ENCODE results near the gene RAET1L.
"Not testable (repeated sequence)": the region's sequence is repeated elsewhere in the genome, so short reads cannot be mapped to it uniquely, and the experiment has no call there.

Gene RAET1L, protein sequence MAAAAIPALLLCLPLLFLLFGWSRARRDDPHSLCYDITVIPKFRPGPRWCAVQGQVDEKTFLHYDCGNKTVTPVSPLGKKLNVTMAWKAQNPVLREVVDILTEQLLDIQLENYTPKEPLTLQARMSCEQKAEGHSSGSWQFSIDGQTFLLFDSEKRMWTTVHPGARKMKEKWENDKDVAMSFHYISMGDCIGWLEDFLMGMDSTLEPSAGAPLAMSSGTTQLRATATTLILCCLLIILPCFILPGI

DNA sequence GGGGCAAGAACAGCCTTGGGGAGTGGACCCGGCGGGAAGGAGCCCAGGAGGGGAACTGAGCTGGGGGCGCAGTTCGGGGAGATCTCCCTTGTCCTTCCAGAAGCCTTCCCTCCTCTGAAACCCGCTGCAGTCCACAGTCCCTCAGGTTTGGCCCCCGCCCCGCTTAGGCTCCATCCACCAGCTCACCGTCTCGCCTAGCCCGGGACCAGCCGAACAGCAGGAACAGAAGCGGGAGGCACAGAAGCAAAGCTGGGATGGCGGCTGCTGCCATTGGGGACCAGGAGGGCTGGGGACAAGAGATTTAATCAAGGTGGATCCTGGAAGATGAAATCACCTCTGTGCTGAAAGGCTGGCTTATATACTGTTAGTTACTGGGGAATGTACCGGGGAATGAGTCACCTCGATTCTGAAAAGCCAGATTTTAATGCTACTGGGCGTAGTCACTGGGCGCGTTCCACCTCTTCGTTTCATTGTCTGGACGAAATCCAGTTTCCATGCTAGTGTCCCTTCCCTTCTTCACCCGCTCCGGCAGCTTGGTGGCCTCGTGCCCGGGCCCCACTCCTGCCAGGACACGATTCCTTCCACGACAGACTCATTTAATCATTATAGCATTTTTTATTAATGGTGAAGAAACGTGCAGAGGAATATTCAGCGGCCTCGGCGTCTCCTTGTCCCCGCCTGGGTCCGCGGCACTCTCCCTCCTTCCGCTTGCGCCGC lies at the start of gene RAET1L:
TSS of gene RAET1L (minus strand) at position 332 of the 717 bp plus-strand sequence. CDS start at position 271, 61 bp downstream.
- H3K27me3 ChIP-seq (ENCODE audit: control insufficient read depth in 2 of 2, insufficient read depth in 2 of 2, low read length in 2 of 2), result peaks cover 24 to 33% of the 10 kb centered on the region in 2 donors
- peak within 1 kb of the TSS; percentile 40 to 41 for H3K4me3 ChIP-seq (ENCODE audit: low read length in 2 of 2)
- H3K27ac ChIP-seq (ENCODE audit: low read depth in 2 of 2, low read length in 2 of 2), result no peak within 1 kb of the TSS
- peak within 1 kb of the TSS in 1 of 2 donors; percentile 37 for H3K9ac ChIP-seq (ENCODE audit: low read depth in 1 of 2, low read length in 2 of 2)
- H3K4me1 ChIP-seq (ENCODE audit: control insufficient read depth in 2 of 2, insufficient read depth in 2 of 2, low read length in 2 of 2), result peaks cover 10 to 15% of the 10 kb centered on the region in 2 donors
- no peaks in the 10 kb centered on the region for H3K9me3 ChIP-seq (ENCODE audit: control insufficient read depth in 2 of 2, low read length in 2 of 2)
- no peaks in the 10 kb centered on the region for H3K36me3 ChIP-seq (ENCODE audit: control insufficient read depth in 2 of 2, insufficient read depth in 2 of 2, low read length in 2 of 2)

DNA sequence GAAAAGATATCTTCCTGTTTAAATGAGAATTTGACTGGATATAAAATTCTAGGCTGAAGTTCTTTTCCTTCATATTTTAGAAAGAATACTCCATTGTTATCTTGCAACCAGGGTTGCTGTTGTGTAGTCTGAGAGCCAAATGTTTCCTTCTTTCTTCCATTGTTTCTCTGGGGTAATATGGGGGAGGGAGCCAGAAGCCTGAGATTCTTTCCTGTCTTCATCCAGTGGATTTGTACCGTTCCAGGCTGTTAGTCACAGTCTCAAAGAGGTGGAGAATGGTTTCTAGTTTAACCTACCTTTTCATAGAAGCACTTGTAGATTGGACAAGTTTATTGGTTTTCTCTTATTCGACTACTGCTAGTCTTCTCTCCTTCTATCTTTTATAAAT lies 49.7 kb upstream of the RAET1L start:
- Histone ChIP-seq H3K4me3 (ENCODE audit: low read length in 2 of 2) (no peak overlapping the region), H3K27ac (ENCODE audit: low read depth in 2 of 2, low read length in 2 of 2) (no peak overlapping the region), H3K4me1 (ENCODE audit: control insufficient read depth in 2 of 2, insufficient read depth in 2 of 2, low read length in 2 of 2) (peaks cover 2 to 9% of the 10 kb centered on the region in 2 donors), H3K9ac (ENCODE audit: low read depth in 1 of 2, low read length in 2 of 2) (no peak overlapping the region), H3K27me3 (ENCODE audit: control insufficient read depth in 2 of 2, insufficient read depth in 2 of 2, low read length in 2 of 2) (no peaks in the 10 kb centered on the region), H3K36me3 (ENCODE audit: control insufficient read depth in 2 of 2, insufficient read depth in 2 of 2, low read length in 2 of 2) (no peaks in the 10 kb centered on the region), H3K9me3 (ENCODE audit: control insufficient read depth in 2 of 2, low read length in 2 of 2) (no peaks in the 10 kb centered on the region)

DNA sequence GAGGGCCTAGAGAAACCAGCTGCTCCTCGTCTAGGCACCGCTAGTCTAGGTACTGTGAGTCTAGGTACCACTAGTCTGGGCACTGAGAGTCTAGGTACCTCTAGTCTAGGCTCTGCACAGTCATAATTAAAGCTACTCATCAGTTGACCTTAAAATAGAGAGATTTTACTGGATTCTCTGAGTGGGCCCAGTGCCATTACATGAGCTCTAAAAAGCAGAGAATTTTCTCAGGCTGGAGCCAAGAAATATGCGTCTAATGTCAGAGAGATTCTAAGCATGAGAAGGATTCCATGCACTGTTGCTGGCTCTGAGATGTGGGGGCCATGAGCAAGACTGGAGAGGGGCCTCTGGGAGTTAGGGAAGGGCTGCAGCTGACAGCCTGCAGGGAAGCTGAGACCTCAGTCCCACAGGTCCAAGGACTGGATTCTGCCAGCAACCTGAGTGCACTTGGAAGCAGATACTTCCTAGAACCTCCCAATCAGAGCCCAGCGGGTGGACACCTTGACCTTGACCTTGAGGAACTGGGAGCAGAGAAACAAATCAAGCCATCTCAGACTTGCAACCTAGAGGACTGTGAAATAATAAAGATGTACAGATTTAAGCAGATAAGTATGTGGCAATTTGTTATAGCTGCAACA lies 49.2 kb upstream of the RAET1L start:
- H3K9me3 ChIP-seq (ENCODE audit: control insufficient read depth in 2 of 2, low read length in 2 of 2); H3K4me3 ChIP-seq (ENCODE audit: low read length in 2 of 2); H3K4me1 ChIP-seq (ENCODE audit: control insufficient read depth in 2 of 2, insufficient read depth in 2 of 2, low read length in 2 of 2); H3K27me3 ChIP-seq (ENCODE audit: control insufficient read depth in 2 of 2, insufficient read depth in 2 of 2, low read length in 2 of 2); H3K36me3 ChIP-seq (ENCODE audit: control insufficient read depth in 2 of 2, insufficient read depth in 2 of 2, low read length in 2 of 2); H3K27ac ChIP-seq (ENCODE audit: low read depth in 2 of 2, low read length in 2 of 2); H3K9ac ChIP-seq (ENCODE audit: low read depth in 1 of 2, low read length in 2 of 2): not testable (repeated sequence)

DNA sequence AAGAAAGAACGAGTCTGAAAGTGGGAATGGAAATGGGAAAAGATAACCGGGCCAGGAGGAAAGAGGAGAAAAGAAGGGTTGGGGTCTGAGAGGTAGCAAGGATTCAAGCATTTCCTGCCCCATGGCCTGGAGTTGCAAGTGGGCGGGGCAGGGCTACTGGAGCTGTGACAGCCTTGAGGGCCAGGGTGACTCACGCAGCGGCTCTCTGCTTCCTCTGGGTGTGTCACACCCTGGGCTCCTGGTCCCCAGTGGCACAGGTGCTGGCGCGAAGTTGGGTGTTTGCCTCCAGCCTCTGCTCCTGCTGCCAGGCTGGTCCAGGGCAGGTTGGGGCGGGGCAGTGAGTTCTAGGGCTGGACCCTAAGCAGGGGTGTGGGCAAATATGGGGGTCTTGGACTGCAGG lies 46.9 kb upstream of the RAET1L start:
- no peak overlapping the region for H3K4me3 ChIP-seq (ENCODE audit: low read length in 2 of 2)
- peak overlapping the region; percentile 43 to 67 for H3K27ac ChIP-seq (ENCODE audit: low read depth in 2 of 2, low read length in 2 of 2)
- H3K27me3 ChIP-seq (ENCODE audit: control insufficient read depth in 2 of 2, insufficient read depth in 2 of 2, low read length in 2 of 2), result no peaks in the 10 kb centered on the region
- H3K4me1 ChIP-seq (ENCODE audit: control insufficient read depth in 2 of 2, insufficient read depth in 2 of 2, low read length in 2 of 2), result peaks cover 8 to 13% of the 10 kb centered on the region in 2 donors
- H3K36me3 ChIP-seq (ENCODE audit: control insufficient read depth in 2 of 2, insufficient read depth in 2 of 2, low read length in 2 of 2), result no peaks in the 10 kb centered on the region
- H3K9ac ChIP-seq (ENCODE audit: low read depth in 1 of 2, low read length in 2 of 2), result peak overlapping the region in 1 of 2 donors; percentile 42
- H3K9me3 ChIP-seq (ENCODE audit: control insufficient read depth in 2 of 2, low read length in 2 of 2), result no peaks in the 10 kb centered on the region

DNA sequence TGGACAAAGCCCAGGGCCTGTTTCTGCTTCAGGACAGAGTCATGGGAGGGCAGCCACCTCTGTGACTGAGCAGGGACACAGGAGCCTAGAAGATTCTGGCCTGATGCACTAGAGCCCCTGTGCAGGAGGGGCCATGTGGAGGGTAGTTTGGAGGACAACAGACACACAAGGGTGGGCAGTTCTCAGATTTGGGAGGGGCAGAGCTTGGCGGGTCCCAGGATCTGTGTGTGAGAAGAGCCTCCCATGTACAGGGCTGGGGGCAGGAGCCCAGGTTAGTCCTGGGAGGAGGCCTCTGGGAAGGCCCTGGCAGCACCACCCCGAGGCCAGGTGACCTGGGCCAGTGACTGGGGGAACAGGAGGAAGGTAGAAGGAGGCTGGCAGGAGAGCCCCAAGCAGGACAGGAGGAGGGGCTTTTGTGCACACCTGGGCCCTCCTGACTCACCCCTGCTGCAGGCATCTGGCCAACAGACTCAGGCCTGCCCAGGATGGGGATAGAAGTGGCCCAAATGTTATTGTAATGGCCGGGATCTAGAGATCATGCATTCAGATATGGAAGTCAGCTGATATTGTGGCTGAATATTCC lies 45.0 kb upstream of the RAET1L start:
- no peaks in the 10 kb centered on the region for H3K36me3 ChIP-seq (ENCODE audit: control insufficient read depth in 2 of 2, insufficient read depth in 2 of 2, low read length in 2 of 2)
- H3K4me1 ChIP-seq (ENCODE audit: control insufficient read depth in 2 of 2, insufficient read depth in 2 of 2, low read length in 2 of 2), result peaks cover 8 to 13% of the 10 kb centered on the region in 2 donors
- H3K4me3 ChIP-seq (ENCODE audit: low read length in 2 of 2), result no peak overlapping the region
- H3K9me3 ChIP-seq (ENCODE audit: control insufficient read depth in 2 of 2, low read length in 2 of 2), result no peaks in the 10 kb centered on the region
- no peak overlapping the region for H3K9ac ChIP-seq (ENCODE audit: low read depth in 1 of 2, low read length in 2 of 2)
- no peak overlapping the region for H3K27ac ChIP-seq (ENCODE audit: low read depth in 2 of 2, low read length in 2 of 2)
- no peaks in the 10 kb centered on the region for H3K27me3 ChIP-seq (ENCODE audit: control insufficient read depth in 2 of 2, insufficient read depth in 2 of 2, low read length in 2 of 2)

DNA sequence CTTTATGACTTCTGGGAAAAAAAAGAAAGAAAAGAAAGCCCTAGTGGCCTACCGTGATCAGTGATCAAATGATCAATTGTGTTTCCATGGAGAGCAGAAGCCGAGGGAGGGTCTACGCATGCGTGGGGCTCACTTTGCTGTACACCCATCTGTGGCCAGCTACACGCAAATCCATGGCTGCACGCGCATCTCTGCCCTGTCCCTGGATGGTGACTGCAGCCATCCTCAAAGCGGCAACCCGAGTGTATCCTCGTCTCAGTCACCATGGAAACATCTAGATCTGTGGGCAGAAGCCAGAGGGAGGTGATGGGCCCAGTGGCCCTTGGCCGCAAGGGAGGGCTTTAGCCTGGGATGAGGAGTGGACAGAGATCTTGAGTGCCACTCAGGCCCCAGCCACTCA lies 44.4 kb upstream of the RAET1L start:
- H3K36me3 ChIP-seq (ENCODE audit: control insufficient read depth in 2 of 2, insufficient read depth in 2 of 2, low read length in 2 of 2), result no peaks in the 10 kb centered on the region
- peak overlapping the region; percentile 26 to 67 for H3K9ac ChIP-seq (ENCODE audit: low read depth in 1 of 2, low read length in 2 of 2)
- no peak overlapping the region for H3K27ac ChIP-seq (ENCODE audit: low read depth in 2 of 2, low read length in 2 of 2)
- H3K4me1 ChIP-seq (ENCODE audit: control insufficient read depth in 2 of 2, insufficient read depth in 2 of 2, low read length in 2 of 2), result peaks cover 8 to 13% of the 10 kb centered on the region in 2 donors
- no peaks in the 10 kb centered on the region for H3K27me3 ChIP-seq (ENCODE audit: control insufficient read depth in 2 of 2, insufficient read depth in 2 of 2, low read length in 2 of 2)
- H3K4me3 ChIP-seq (ENCODE audit: low read length in 2 of 2), result peak overlapping the region; percentile 28 to 69
- no peaks in the 10 kb centered on the region for H3K9me3 ChIP-seq (ENCODE audit: control insufficient read depth in 2 of 2, low read length in 2 of 2)

DNA sequence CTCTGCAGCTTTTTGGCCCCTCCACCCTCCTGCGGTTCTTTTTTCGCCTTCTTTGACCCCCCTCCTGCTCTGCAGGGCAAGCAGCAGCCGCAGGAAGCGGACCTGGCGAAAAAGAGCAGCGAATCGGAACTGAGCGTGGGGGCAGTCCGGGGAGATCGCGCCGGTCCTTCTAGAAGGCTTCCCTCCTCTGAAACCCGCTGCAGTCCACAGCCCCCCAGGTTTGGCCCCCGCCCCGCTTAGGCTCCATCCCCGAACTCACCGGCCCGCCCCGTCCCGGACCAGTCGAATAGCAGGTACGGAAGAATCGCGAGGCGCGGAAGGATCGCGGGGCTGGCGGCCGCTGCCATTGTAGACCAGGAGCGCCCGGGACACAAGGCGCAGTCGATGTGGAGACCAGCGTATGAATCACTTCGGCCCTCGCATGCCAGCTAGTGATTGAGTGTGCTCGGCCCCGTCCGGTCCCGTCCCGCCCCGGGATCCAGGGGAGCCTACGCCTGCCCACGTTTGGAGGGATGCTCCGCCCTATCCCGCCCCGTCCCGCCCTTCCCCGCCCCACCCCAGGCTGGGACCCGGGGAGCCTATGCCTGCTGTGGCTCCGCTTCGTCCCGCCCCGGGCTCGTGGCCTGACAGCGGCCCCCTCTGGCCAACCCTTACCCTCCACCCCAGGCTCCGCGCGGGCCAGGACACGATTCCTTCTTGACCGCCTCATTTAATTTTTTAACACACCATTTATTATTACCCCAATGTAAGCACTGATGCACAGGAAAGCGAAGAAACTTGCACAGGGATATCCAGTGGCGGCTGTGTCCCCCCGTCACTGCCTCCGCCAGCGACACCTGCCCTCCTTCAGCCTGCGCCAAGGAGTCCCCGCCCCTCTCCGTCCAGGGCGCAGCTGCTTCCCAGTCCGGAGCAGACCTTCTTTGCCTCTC lies 43.7 kb upstream of the RAET1L start, which contains the start of gene ULBP3:
TSS of gene ULBP3 (minus strand) at position 402 of the 929 bp plus-strand sequence. CDS start at position 347, 55 bp downstream.
- peaks cover 0 to 2% of the 10 kb centered on the region in 2 donors for H3K27me3 ChIP-seq (ENCODE audit: control insufficient read depth in 2 of 2, insufficient read depth in 2 of 2, low read length in 2 of 2)
- H3K9ac ChIP-seq (ENCODE audit: low read depth in 1 of 2, low read length in 2 of 2), result peak within 1 kb of the TSS; percentile 63 to 67
- H3K36me3 ChIP-seq (ENCODE audit: control insufficient read depth in 2 of 2, insufficient read depth in 2 of 2, low read length in 2 of 2), result no peaks in the 10 kb centered on the region
- H3K9me3 ChIP-seq (ENCODE audit: control insufficient read depth in 2 of 2, low read length in 2 of 2), result no peaks in the 10 kb centered on the region
- peaks cover 8 to 13% of the 10 kb centered on the region in 2 donors for H3K4me1 ChIP-seq (ENCODE audit: control insufficient read depth in 2 of 2, insufficient read depth in 2 of 2, low read length in 2 of 2)
- peak within 1 kb of the TSS; percentile 56 to 63 for H3K27ac ChIP-seq (ENCODE audit: low read depth in 2 of 2, low read length in 2 of 2)
- peak within 1 kb of the TSS; percentile 71 for H3K4me3 ChIP-seq (ENCODE audit: low read length in 2 of 2)

DNA sequence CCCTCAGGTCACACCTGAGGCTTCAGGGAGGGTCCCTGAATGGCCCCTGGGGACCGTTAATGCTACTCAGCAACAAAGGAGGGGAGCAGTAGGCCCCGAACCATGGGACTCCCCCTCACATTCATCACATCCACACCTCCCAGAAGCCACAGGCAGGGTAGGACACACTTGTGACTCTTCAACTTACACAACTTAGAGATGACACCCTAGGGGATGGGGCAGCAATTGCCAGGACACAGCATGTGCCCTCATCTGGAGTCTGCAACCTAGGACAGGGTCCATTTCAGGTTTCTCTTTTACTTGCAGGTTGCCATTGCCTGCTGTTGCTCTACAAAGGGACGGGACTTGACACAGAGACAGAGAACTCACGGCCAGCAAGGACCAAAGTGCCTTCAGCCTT lies 42.8 kb upstream of the RAET1L start:
- H3K36me3 ChIP-seq (ENCODE audit: control insufficient read depth in 2 of 2, insufficient read depth in 2 of 2, low read length in 2 of 2), result no peaks in the 10 kb centered on the region
- H3K9ac ChIP-seq (ENCODE audit: low read depth in 1 of 2, low read length in 2 of 2), result no peak overlapping the region
- H3K4me1 ChIP-seq (ENCODE audit: control insufficient read depth in 2 of 2, insufficient read depth in 2 of 2, low read length in 2 of 2), result peaks cover 8 to 13% of the 10 kb centered on the region in 2 donors
- H3K4me3 ChIP-seq (ENCODE audit: low read length in 2 of 2), result peak overlapping the region in 1 of 2 donors; percentile 71
- H3K27me3 ChIP-seq (ENCODE audit: control insufficient read depth in 2 of 2, insufficient read depth in 2 of 2, low read length in 2 of 2), result peaks cover 0 to 2% of the 10 kb centered on the region in 2 donors
- no peaks in the 10 kb centered on the region for H3K9me3 ChIP-seq (ENCODE audit: control insufficient read depth in 2 of 2, low read length in 2 of 2)
- H3K27ac ChIP-seq (ENCODE audit: low read depth in 2 of 2, low read length in 2 of 2), result no peak overlapping the region

DNA sequence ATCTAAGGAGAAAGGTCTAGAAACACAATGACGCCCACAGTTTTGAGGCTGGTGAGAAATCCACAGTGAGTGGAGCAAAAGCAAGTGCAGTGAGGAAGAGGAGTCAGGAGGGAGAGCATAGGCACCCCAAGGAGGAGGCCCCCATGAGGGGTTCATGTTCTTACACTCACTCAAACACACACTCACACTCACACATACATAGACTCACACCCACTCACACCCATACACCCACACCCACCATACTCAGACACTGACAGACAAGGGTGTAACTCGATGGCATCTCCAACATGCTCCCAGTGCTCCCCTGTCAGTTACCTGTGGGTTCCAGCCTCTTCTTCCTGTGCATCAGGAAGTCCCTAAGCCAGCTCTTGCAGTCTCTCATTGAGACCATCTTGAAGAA lies 39.8 kb upstream of the RAET1L start:
- Histone ChIP-seq H3K27me3 (ENCODE audit: control insufficient read depth in 2 of 2, insufficient read depth in 2 of 2, low read length in 2 of 2) (peaks cover 0 to 2% of the 10 kb centered on the region in 2 donors), H3K9ac (ENCODE audit: low read depth in 1 of 2, low read length in 2 of 2) (no peak overlapping the region), H3K4me1 (ENCODE audit: control insufficient read depth in 2 of 2, insufficient read depth in 2 of 2, low read length in 2 of 2) (peaks cover 3 to 5% of the 10 kb centered on the region in 2 donors), H3K36me3 (ENCODE audit: control insufficient read depth in 2 of 2, insufficient read depth in 2 of 2, low read length in 2 of 2) (no peaks in the 10 kb centered on the region), H3K27ac (ENCODE audit: low read depth in 2 of 2, low read length in 2 of 2) (no peak overlapping the region), H3K4me3 (ENCODE audit: low read length in 2 of 2) (no peak overlapping the region), H3K9me3 (ENCODE audit: control insufficient read depth in 2 of 2, low read length in 2 of 2) (no peaks in the 10 kb centered on the region)

Data from mucosa of rectum (tissue), 2 donors.